WTC11 (cell line): ENCODE data around the gene NLRP8.
"Not testable (repeated sequence)": the region's sequence is repeated elsewhere in the genome, so short reads cannot be mapped to it uniquely, and the experiment has no call there.

ENCODE experiments used
- CREM ChIP-seq: sonication (generic); formaldehyde crosslinking; IDR thresholded peaks from 2 replicates; pipeline ENCODE4 v1.8.1; 2022; ENCODE audit warnings: mild to moderate bottlenecking, missing genetic modification reagents, moderate library complexity
- NR1H2 ChIP-seq: sonication (generic); formaldehyde crosslinking; IDR thresholded peaks from 2 replicates; pipeline ENCODE4 v1.9.0; 2021; ENCODE audit warnings: mild to moderate bottlenecking, moderate library complexity, missing genetic modification reagents
- SP1 ChIP-seq: sonication (generic); formaldehyde crosslinking; conservative IDR thresholded peaks from 2 replicates; pipeline ENCODE4 v1.8.1; 2022; ENCODE audit warnings: missing genetic modification reagents
- ZNF263 ChIP-seq: sonication (generic); formaldehyde crosslinking; IDR thresholded peaks from 2 replicates; pipeline ENCODE4 v1.8.1; 2022; ENCODE audit warnings: low read depth, mild to moderate bottlenecking, moderate library complexity, missing genetic modification reagents
- TF ChIP-seq, protein P1 (sequence below): fragments of 200-600 bp; IDR thresholded peaks from 2 replicates; pipeline ENCODE4 v1.8.0; 2022; ENCODE audit warnings: antibody characterized with exemption
- TF ChIP-seq, protein P2 (sequence below): fragments of 250-450 bp; sonication (Bioruptor Pico); conservative IDR thresholded peaks from 2 replicates; pipeline ENCODE4 v1.9.0; 2021; ENCODE audit warnings: mild to moderate bottlenecking
- TF ChIP-seq, protein P3 (sequence below): sonication (generic); formaldehyde crosslinking; IDR thresholded peaks from 2 replicates; pipeline ENCODE4 v1.8.0; 2022; ENCODE audit warnings: mild to moderate bottlenecking, missing genetic modification reagents
- TF ChIP-seq, protein P4 (sequence below): fragments of 250-450 bp; sonication (Bioruptor Pico); IDR thresholded peaks from 2 replicates; pipeline ENCODE4 v1.9.0; 2021; ENCODE audit warnings: mild to moderate bottlenecking, borderline replicate concordance
- TF ChIP-seq, protein P5 (sequence below): sonication (generic); formaldehyde crosslinking; IDR thresholded peaks from 2 replicates; pipeline ENCODE4 v1.8.1; 2023; ENCODE audit warnings: mild to moderate bottlenecking, missing genetic modification reagents

DNA sequence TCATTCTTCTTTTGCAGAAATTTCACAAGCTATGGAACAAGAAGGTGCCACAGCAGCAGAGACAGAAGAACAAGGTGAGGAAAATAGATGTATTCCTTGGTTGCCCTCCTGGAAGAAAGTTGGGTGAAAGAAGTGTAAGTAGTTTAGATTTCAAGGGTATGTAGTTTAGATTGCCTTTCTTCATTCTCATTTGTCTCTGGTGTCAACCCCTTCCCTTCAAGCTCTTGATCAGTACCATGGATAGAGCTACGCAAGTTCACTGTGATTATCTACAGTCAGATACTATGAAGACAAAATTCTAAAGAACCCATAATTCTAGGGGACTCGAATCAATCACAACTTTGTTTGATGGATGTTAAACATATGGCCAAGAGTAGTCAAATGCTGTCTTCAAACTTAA is 71.7 kb downstream of the NLRP8 start:
- TF ChIP-seq, protein P1, sequence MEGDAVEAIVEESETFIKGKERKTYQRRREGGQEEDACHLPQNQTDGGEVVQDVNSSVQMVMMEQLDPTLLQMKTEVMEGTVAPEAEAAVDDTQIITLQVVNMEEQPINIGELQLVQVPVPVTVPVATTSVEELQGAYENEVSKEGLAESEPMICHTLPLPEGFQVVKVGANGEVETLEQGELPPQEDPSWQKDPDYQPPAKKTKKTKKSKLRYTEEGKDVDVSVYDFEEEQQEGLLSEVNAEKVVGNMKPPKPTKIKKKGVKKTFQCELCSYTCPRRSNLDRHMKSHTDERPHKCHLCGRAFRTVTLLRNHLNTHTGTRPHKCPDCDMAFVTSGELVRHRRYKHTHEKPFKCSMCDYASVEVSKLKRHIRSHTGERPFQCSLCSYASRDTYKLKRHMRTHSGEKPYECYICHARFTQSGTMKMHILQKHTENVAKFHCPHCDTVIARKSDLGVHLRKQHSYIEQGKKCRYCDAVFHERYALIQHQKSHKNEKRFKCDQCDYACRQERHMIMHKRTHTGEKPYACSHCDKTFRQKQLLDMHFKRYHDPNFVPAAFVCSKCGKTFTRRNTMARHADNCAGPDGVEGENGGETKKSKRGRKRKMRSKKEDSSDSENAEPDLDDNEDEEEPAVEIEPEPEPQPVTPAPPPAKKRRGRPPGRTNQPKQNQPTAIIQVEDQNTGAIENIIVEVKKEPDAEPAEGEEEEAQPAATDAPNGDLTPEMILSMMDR, result not testable (repeated sequence)
- TF ChIP-seq, protein P2, sequence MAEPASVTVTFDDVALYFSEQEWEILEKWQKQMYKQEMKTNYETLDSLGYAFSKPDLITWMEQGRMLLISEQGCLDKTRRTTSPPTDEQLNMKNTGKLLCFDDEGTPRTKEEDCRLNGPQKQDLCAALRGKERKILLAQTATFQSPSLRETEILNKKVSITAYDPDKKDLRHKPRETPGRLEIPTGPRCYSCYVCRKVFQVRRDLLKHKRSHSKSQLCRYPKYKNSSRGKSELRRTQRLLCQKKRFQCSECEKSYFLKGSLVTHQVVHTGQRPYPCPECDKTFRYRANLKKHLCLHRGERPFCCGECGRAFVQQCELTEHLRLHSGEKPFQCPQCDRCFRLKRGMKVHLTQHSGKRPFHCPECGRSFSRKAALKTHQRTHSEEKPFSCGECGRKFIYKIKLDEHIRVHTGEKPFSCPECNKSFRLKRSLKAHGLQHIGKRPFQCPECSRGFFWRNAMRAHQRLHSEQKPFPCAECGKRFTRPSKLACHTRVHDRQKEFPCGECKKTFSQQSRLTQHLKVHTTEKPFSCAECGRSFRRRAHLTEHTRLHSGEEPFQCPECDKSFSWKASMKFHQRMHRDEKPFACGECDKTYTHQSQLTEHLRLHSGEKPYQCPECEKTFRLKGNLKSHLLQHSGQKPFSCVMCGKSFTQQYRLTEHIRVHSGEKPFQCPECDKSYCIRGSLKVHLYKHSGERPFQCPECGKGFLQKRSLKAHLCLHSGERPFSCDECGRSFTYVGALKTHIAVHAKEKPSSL, result not testable (repeated sequence)
- TF ChIP-seq CREM, SP1, ZNF263, NR1H2 (CRISPR knock-in tag): not testable (repeated sequence)
- TF ChIP-seq, protein P3, sequence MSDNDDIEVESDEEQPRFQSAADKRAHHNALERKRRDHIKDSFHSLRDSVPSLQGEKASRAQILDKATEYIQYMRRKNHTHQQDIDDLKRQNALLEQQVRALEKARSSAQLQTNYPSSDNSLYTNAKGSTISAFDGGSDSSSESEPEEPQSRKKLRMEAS (CRISPR knock-in tag), result not testable (repeated sequence)
- TF ChIP-seq, protein P4, sequence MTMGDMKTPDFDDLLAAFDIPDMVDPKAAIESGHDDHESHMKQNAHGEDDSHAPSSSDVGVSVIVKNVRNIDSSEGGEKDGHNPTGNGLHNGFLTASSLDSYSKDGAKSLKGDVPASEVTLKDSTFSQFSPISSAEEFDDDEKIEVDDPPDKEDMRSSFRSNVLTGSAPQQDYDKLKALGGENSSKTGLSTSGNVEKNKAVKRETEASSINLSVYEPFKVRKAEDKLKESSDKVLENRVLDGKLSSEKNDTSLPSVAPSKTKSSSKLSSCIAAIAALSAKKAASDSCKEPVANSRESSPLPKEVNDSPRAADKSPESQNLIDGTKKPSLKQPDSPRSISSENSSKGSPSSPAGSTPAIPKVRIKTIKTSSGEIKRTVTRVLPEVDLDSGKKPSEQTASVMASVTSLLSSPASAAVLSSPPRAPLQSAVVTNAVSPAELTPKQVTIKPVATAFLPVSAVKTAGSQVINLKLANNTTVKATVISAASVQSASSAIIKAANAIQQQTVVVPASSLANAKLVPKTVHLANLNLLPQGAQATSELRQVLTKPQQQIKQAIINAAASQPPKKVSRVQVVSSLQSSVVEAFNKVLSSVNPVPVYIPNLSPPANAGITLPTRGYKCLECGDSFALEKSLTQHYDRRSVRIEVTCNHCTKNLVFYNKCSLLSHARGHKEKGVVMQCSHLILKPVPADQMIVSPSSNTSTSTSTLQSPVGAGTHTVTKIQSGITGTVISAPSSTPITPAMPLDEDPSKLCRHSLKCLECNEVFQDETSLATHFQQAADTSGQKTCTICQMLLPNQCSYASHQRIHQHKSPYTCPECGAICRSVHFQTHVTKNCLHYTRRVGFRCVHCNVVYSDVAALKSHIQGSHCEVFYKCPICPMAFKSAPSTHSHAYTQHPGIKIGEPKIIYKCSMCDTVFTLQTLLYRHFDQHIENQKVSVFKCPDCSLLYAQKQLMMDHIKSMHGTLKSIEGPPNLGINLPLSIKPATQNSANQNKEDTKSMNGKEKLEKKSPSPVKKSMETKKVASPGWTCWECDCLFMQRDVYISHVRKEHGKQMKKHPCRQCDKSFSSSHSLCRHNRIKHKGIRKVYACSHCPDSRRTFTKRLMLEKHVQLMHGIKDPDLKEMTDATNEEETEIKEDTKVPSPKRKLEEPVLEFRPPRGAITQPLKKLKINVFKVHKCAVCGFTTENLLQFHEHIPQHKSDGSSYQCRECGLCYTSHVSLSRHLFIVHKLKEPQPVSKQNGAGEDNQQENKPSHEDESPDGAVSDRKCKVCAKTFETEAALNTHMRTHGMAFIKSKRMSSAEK, result not testable (repeated sequence)
- TF ChIP-seq, protein P5, sequence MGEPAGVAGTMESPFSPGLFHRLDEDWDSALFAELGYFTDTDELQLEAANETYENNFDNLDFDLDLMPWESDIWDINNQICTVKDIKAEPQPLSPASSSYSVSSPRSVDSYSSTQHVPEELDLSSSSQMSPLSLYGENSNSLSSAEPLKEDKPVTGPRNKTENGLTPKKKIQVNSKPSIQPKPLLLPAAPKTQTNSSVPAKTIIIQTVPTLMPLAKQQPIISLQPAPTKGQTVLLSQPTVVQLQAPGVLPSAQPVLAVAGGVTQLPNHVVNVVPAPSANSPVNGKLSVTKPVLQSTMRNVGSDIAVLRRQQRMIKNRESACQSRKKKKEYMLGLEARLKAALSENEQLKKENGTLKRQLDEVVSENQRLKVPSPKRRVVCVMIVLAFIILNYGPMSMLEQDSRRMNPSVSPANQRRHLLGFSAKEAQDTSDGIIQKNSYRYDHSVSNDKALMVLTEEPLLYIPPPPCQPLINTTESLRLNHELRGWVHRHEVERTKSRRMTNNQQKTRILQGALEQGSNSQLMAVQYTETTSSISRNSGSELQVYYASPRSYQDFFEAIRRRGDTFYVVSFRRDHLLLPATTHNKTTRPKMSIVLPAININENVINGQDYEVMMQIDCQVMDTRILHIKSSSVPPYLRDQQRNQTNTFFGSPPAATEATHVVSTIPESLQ (CRISPR knock-in tag), result not testable (repeated sequence)
